ENCODE results near the gene RMRP.

The RMRP gene

GRCh38 chr9:35608221-35608620 lies 49.6 kb downstream of the RMRP start:
- H3K27ac ChIP-seq, result no peak overlapping the region
- no peak for TF ChIP-seq CTCF (IDR thresholded peaks at IDR 0.05)
- H3K36me3 ChIP-seq, result peaks cover 21% of the 10 kb centered on the region
- no peaks in the 10 kb centered on the region for H3K9me3 ChIP-seq
- no peak overlapping the region for H3K4me3 ChIP-seq (ENCODE audit: low read depth in 1 of 2, low read length in 1 of 2)
- H3K4me1 ChIP-seq (ENCODE audit: control insufficient read depth in 1 of 2, insufficient read depth in 1 of 2, low read depth in 1 of 2, low read length in 1 of 2), result peaks cover 18 to 27% of the 10 kb centered on the region in 2 experiments
- H3K27me3 ChIP-seq, result no peaks in the 10 kb centered on the region

Data from neutrophil (primary cell).